Anterior cingulate cortex (tissue), 58 donors: ENCODE results near the gene RTBDN.
A peak's percentile ranks its signal among the peaks of the same experiment; 100 is the strongest.

Experiments
- DNase-seq, 58 donors: peaks; one replicate each; lab custom pipeline; 2025; lab: John Stamatoyannopoulos, UW

Gene RTBDN

GRCh38 chr19:12784394-12784870 is 49.9 kb downstream of the RTBDN start:
- DNase-seq = peak in 2 of 58 donors; percentile 10 to 21

GRCh38 chr19:12783849-12784393 is 50.5 kb downstream of the RTBDN start:
- peak in 6 of 58 donors; percentile 8 to 43 (median 21) for DNase-seq

- peak in 1 of 58 donors; percentile 29 for DNase-seq
Measured at GRCh38 chr19:12783291-12783848, 51.0 kb downstream of the RTBDN start.

- peak; percentile 55 to 95 (median 89) for DNase-seq
Measured at GRCh38 chr19:12782424-12783290, 51.7 kb downstream of the RTBDN start.

GRCh38 chr19:12782174-12782423 is 52.3 kb downstream of the RTBDN start:
- peak in 2 of 58 donors; percentile 75 to 80 for DNase-seq

- peak in 23 of 58 donors; percentile 6 to 55 (median 28) for DNase-seq
Measured at GRCh38 chr19:12779162-12779993, 55.0 kb downstream of the RTBDN start.

- DNase-seq = peak in 2 of 58 donors; percentile 51 to 60
Measured at GRCh38 chr19:12778905-12779161, 55.5 kb downstream of the RTBDN start.

- peak in 53 of 58 donors; percentile 13 to 81 (median 49) for DNase-seq
Measured at GRCh38 chr19:12778017-12778904, 56.1 kb downstream of the RTBDN start.

- peak in 57 of 58 donors; percentile 8 to 86 (median 66) for DNase-seq
Measured at GRCh38 chr19:12777217-12778016, 57.0 kb downstream of the RTBDN start.
